Hepatocyte (in vitro differentiated cells): ENCODE data around the gene CAPN8.
A peak's percentile ranks its signal among the peaks of the same experiment; 100 is the strongest.

Source experiments
- EZH2 ChIP-seq: fragments of 200-600 bp; sonication (generic); IDR thresholded peaks from 2 replicates; pipeline ENCODE4 v1.6.1; 2016; ENCODE audit warnings: antibody characterized with exemption, mild to moderate bottlenecking, borderline replicate concordance
- EZH2phosphoT487 ChIP-seq: fragments of 200-600 bp; sonication (generic); IDR thresholded peaks from one replicate; pipeline ENCODE4 v1.6.1; 2018; ENCODE audit warnings: antibody characterized with exemption, mild to moderate bottlenecking, low read depth, moderate library complexity; ENCODE audit not compliant: unreplicated experiment, severe bottlenecking
- TF ChIP-seq, protein P1 (sequence below): fragments of 200-600 bp; sonication (generic); IDR thresholded peaks from 2 replicates; pipeline ENCODE4 v1.5.1; 2016; ENCODE audit warnings: antibody characterized with exemption, mild to moderate bottlenecking; ENCODE audit not compliant: poor library complexity

DNA sequence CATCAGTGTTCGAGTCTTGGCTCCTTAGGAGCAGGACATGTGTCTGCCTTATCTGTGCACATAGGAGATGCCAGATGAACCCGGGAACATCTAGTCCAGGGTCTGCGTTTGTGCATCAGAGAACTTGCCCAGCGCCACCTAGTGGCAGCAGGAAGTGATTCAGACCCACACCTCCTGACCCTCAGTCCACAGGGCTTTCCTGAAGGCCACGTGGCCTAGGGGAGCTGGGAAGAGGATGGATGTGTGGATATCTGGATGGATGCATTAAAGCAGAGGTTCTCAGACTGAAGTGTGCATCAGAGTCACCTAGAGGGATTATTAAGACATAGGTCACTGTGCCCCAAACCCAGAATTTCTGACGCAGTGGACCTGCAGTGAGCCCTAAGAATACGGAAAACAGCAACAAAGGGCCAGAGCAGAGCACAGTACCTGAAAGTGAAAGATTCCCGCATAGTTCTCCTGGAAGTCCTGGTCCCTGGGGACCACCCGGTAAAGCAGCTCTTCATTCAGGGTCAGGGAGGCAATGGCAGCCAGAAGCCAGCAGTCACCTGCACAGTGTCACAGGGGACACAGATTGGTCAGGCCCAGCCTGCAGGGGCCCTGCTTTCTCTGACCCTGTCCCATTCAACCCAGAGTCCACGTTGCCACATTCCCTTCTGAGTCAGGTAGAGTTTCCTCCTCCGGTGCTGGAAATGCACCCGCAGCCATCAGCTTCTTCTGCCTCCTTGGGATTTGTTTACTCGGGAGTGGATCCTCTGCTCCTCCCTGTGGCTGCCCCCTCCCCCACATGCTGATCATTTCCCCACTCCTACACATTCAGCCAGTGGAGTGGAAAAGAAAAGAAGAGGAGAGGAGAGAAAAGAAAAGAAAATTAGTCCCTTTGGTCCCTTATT, 37.0 kb downstream of the CAPN8 start:
- TF ChIP-seq EZH2 (no peak), EZH2phosphoT487 (no peak)
- TF ChIP-seq, protein P1, sequence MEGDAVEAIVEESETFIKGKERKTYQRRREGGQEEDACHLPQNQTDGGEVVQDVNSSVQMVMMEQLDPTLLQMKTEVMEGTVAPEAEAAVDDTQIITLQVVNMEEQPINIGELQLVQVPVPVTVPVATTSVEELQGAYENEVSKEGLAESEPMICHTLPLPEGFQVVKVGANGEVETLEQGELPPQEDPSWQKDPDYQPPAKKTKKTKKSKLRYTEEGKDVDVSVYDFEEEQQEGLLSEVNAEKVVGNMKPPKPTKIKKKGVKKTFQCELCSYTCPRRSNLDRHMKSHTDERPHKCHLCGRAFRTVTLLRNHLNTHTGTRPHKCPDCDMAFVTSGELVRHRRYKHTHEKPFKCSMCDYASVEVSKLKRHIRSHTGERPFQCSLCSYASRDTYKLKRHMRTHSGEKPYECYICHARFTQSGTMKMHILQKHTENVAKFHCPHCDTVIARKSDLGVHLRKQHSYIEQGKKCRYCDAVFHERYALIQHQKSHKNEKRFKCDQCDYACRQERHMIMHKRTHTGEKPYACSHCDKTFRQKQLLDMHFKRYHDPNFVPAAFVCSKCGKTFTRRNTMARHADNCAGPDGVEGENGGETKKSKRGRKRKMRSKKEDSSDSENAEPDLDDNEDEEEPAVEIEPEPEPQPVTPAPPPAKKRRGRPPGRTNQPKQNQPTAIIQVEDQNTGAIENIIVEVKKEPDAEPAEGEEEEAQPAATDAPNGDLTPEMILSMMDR, result peak; percentile 49
